KBM-7 (cell line): ENCODE results near the gene ELAC1.
"Not testable (repeated sequence)": the region's sequence is repeated elsewhere in the genome, so short reads cannot be mapped to it uniquely, and the experiment has no call there.

Experiments
- DNase-seq: peaks from one replicate; pipeline ENCODE4 v3.0.0-alpha.2; 2015
- in situ Hi-C: fragments of 300-500 bp; cut with MboI; formaldehyde crosslinking; loops from 2 replicates; pipeline ENCODE4 v1.14.3; 2020; ENCODE audit warnings: low sequenced_read_pairs, low pct_unique_long_range_greater_than_20kb, mixed read lengths

The ELAC1 gene

DNA sequence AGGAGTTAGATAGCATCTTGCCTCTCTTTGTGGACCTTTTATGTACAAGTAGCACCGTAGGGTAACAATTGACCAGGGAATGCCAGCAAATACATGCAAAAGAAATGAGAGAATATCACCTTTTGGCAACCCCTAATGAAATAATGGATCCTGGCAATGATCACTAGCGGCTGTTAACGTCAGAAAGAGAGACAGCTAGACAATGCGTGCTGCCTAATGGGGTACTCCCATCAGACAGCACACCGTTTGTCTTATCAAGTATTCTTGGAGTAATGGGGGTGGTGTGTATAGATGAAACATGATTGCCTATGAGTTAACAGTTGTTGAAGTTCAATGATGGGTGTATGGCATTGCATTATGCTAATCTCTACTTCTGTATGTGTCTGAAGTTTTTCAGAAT is 1.6 kb downstream of the ELAC1 start:
- DNase-seq, result no peak
- in situ Hi-C loops, result no loop called here

DNA sequence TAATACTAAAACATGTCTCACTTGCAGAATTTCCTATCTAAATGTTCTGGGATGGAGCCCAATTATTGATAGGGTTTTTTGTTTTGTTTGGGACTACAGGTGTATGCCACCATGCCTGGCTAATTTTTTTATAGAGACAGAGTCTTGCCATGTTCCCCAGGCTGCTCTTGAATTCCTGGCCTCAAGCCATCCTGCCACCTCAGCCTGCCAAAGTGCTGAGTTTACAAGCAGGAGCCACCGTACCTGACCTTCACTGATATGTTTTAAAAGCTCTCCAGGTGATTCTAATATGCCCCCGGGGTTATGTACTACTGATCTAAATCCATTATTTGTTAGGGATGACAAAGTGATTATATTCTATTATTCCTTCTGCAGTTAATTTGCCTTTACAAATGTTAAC is 2.2 kb downstream of the ELAC1 start:
- in situ Hi-C loops, result no loop called here
- no peak for DNase-seq

DNA sequence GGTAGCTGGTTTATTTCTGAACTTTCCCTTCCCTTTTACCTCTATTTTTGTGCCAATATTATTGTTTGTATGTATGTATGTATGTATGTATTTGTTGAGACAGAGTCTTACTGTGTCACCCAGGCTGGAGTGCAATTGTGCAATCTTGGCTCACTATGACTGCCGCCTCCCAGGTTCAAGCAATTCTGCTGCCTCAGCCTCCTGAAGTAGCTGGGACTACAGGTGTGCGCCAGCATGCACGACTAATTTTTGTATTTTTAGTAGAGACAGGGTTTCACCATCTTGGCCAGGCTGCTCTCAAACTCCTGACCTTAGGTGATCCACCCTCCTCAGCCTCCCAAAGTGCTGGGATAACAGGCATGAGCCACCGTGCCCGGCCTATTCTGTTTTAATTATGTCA is 4.6 kb downstream of the ELAC1 start:
- DNase-seq, in situ Hi-C loops: not testable (repeated sequence)

DNA sequence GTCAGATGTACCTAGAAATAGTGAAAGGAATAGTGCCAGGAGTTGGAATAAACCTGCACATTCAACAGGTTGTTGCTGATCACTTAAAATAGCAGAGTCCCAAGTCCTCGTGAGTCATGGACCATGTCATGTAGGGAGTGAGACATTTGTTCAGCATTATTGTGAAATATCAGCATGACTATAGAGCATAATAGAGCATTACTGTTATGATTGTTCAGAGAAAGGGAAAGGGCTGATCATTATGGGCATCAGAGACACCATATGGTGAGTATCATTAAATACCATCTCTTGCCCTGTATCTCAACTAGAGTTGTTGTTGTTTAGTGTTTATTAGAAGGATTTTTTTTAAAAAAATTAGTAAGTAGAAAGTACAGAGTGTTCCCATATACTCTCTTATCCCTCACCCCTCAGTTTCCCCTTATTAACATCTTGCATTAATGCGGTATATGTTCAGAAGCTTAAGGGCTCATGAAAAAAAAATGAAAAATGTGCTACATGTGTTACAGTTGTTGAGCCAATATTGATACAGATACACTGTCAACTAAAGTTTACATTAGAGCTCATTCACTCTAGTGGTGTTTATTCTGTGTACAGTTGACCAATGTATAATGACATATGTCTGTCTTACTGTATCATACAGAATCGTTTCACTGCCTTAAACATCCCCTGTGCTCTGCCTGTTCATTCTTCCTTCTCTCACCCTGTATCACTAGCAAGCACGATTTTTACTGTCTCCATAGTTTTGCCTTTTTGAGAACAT is 5.7 kb downstream of the ELAC1 start:
- in situ Hi-C loops, result no loop called here
- no peak for DNase-seq

DNA sequence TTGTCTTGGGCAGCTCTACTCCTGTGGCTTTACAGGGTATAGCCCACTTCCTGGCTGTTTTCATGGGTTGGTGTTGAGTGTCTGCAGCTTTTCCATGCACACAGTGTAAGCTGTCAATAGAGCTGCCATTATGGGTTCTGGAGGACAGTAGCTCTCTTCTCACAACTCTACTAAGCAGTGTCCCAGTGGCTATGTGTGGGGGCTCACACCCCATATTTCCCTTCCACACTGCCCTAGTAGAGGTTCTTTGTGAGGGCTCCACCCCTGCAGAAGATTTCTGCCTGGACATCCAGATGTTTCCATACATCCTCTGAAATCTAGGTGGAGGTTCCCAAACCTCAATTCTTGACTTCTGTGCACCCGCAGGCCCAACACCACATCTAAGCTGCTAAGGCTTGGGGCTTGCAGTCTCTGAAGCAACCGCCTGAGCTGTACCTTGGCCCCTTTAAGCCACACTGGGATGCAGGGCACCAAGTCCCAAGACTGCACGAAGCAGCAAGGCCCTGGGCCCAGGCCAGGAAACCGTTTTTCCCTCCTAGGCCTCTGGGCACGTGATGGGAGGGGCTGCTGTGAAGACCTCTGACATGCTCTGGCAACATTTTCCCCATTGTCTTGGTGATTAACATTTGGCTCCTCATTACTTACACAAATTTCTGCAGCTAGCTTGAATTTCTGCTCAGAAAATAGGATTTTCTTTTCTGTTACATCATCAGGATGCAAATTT is 9.4 kb downstream of the ELAC1 start:
- DNase-seq, result no peak
- in situ Hi-C loops, result no loop called here

DNA sequence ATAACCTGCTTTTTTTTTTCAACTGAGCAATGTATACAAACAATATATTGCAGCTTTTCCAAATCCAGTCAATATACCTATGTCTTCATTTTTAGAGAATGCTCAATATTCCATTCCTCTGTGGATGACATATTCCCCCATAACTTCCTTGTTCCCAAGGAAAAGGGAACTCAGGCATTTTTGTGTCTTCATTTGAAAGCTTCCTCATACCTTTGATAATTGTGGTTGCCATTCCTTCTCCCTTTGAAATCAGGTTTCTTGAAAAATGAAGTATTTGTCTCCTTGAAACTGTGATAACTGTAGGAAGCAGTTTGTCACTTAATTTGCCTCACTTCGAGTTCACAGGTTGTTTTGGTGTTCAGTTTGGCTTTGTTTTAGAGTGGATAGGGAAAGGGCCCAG is 13.5 kb downstream of the ELAC1 start:
- in situ Hi-C loops, result no loop called here
- DNase-seq, result no peak

DNA sequence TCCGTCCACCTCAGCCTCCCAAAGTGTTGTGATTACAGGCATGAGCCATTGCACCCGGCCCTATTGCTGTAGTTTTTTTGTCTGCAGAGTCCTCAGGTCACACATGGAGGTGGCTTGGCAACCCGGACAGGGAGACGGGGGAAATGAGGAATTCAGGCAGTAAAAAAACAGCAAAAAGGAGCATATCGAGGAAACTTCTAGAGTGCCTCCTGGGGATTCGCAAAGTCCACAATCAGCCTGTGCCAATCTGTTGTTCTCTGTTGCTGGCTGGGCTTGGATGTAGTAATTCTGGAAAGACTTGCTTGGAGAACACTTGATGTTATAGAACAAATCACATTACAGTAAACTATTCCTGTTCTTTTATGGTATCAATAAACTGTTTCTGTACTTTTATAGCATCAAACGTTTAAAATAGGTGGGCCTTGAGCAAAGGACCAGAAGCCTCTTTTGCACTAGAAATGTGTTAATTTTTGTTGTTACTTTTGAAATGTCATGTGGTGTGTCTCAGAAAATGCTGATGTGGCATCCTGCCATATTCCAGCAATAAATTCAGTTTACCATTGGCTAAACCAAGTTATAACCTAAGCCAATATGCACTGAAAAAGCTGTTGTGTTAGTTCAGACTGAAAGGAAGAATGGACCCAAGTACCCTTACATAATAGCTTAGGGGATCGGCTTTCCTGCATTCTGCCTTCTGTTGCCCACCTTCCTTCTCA is 14.4 kb downstream of the ELAC1 start:
- in situ Hi-C loops, result no loop called here
- no peak for DNase-seq

DNA sequence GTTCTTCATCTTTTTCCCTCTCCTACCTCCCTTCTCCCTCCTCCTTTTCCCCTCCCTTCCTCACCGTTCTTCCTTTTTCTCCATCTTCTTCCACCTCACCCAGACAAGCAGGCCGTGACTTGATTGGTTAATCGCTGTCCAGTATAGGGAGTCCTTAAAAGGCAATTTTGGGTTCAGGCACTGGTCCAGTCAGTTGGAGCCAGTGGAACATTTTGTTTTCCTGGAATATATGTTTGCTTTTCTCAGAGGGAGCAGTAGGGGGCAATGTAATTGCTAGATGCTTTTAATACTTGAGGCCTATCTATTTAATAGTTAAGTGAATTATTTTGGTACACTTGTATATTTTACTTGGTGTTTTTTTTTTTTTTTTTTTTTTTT is 15.0 kb downstream of the ELAC1 start:
- no peak for DNase-seq
- in situ Hi-C loops, result no loop called here

DNA sequence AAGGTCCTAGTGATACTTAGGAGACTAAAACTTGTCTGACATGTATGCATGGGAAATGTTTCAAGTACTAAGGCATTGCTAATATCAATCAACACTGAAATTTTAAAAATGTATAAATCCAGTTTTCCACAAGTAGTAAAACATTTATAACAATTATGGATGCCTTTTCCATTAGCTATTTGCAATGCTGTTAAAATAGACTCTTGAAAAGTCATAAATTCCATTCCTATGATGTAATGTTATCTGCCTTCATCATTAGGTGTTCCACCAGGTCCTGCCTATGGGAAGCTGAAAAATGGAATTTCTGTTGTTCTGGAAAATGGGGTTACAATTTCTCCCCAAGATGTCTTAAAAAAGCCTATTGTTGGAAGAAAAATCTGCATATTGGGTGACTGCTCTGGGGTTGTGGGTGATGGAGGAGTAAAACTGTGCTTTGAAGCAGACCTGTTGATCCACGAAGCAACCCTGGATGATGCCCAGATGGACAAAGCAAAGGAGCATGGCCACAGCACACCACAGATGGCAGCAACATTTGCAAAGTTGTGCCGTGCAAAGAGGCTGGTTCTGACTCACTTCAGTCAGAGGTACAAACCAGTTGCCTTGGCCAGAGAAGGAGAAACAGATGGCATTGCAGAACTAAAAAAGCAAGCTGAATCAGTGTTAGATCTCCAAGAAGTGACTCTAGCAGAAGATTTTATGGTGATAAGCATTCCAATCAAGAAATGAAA is 18.7 kb downstream of the ELAC1 start:
- DNase-seq, result no peak
- in situ Hi-C loops, result no loop called here

DNA sequence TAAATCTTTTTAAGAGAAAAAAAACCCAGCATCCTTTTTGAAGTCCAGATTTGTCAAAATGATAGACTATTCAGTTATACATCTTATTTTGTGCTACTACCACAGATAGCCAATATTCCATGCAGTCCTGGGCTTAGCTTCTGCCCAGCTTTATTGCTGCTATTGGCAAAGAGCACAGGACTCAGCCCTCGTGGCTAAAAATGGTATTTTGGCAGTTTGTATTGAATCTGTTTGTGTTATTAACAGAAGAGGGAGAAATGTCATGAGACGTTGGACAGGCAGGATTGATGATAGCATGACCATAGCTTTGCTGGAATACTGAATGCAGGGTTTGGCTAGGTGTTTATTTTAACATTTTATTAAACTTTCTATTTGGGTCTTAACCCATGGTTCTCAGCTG is 19.4 kb downstream of the ELAC1 start:
- in situ Hi-C loops, result no loop called here
- no peak for DNase-seq

DNA sequence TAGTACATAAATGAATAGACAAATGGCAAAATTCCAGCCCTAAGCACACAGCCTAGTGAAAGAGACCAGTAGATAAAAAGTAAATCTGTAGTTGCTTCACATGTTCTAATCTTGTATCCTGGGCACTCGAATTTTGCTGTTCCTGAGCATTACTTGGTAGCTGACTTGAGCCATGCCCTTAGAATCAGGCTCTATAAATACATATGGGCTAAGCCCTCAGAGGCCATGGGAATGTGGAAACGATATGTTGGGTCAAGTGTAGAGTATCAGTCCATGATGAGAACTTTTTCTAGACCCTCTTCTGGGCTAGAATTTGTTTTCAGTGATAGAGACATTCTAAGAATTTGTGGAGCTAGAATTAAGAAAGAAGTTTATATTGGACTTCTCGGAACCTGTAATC is 21.9 kb downstream of the ELAC1 start:
- in situ Hi-C loops, result no loop called here
- no peak for DNase-seq

DNA sequence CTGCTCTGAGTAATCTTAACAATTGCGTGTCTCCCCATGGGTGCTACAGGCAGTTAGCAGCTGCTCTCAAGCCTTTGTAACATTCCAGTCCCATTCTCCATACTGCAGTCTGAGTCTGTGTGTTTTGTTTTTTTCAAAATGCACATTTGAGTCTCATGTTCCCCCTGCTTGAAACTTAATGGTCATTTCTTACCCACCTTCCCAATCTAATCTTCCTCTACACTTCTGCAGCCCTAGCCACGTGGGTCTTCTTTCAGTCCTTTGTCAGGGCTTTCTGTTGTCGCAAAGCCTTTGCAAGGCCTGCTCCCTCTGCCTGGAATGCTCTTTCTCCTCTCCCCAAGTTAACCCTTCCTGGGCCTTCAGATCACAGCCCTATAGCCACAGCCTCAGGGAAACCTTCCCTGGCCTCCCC is 24.5 kb downstream of the ELAC1 start:
- no peak for DNase-seq
- in situ Hi-C loops, result no loop called here

DNA sequence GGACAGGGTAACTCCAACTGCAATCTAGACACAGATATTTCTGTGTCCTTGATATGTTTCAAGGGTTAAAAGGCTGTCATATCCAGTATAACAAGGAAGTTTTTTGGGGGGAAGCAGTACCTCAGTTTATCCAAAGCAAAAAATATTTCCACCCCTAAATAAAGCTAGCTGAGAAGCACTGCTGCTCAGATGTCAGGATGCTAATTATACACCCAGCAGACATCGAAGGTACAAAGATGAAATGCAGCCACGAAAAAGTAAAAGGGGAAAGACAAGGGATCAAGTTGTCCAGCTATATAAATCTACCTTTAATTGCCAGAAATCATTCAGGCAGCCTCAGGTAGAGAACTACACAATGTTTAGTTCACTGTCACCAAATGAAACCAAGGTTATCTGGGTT is 26.2 kb downstream of the ELAC1 start:
- in situ Hi-C loops, result no loop called here
- no peak for DNase-seq

DNA sequence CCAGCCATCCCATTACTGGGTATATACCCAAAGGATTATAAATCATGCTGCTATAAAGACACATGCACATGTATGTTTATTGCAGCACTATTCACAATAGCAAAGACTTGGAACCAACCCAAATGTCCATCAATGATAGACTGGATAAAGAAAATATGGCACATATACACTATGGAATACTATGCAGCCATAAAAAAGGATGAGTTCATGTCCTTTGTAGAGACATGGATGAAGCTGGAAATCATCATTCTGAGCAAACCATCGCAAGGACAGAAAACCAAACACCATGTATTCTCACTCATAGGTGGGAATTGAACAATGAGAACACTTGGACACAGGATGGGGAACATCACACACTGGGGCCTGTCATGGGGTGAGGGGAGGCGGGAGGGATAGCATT is 35.3 kb downstream of the ELAC1 start:
- DNase-seq, in situ Hi-C loops: not testable (repeated sequence)

DNA sequence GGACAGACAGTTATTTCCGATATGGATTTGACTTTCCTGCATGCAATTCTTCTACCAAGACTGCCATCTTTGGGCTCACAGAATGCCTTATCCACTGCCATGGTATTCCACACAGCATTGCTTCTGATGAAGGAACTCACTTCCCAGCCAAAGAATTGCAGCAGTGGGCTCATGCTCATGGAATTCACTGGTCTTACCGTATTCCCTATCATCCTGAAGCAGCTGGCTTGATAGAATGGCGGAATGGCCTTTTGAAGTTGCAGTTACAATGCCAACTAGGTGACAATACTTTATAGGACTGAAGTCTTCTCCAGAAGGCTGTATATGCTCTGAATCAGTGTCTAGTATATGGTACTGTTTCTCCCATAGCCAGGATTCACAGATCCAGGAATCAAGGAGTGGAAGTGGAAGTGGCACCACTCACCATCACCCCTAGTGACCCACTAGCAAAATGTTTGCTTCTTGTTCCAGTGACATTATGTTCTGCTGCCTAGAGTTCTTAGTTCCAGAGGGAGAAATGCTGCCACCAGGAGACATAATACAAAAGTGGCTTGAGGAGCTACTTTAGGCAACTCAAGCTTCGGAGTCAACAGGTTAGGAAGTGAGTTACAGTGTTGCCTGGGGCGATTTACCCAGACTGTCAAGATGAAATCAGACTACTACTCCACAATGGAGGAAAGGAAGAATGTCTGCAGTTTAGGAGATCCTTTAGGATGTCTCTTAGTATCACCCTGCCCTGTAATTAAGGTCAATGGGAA is 38.4 kb downstream of the ELAC1 start:
- DNase-seq, result no peak
- in situ Hi-C loops, result no loop called here

DNA sequence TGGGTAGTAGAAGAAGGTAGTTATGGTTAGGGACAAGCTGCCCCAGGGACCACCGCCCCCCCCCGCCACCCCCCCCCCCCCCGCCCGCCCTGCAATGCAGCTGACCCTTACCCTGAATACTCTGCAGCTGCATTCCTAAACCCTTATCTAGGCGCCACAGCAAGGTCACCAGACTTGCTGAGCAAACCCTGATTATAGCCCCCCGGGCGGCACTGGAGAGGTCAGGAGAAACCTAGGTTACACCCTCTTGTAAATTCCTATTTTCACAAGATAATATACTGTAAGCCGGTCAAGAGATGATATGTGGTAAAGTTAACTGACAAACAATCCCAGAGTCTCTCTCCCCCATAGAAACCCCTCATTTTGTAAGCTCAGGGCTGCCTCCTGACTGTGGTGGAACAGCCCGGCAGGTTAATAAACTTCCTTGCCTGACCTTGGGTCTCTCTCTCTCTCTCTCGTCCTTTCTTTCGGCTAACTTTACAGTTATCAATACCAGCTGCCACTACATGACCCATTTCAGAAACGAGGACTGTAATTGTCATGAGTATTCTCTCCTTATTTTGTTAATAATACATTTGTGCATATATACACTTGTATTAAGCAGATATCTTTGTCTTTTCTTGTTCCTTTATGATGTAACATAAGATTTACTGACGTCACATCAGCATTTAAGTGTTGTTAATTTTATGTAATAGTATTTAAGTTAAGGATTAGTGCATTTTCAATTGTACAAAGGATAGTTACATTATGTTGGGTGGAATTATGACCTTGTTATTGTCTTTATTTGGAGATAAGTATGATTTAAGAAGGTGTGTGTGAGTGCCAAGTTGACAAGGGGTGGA is 39.3 kb downstream of the ELAC1 start:
- in situ Hi-C loops, result no loop called here

DNA sequence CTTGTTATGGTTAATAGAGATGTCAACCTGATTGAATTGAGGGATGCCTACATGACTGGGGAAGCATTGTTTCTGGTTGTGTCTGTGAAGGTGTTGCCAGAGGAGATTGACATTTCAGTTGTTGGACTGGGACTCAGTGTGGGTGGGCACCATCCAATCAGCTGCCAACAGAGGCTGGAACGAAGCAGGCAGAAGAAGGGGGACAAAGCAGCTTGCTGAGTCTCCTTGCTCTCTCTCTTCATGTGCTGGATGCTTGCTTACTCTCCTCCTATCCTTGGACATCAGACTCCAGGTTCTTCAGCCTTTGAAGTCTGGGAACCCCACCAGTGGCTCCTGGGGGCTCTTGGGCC is 39.9 kb downstream of the ELAC1 start:
- in situ Hi-C loops, result no loop called here
- DNase-seq, result no peak

More for the DNA sequence above, 39.3 kb downstream of the ELAC1 start:
- DNase-seq, result no peak

DNA sequence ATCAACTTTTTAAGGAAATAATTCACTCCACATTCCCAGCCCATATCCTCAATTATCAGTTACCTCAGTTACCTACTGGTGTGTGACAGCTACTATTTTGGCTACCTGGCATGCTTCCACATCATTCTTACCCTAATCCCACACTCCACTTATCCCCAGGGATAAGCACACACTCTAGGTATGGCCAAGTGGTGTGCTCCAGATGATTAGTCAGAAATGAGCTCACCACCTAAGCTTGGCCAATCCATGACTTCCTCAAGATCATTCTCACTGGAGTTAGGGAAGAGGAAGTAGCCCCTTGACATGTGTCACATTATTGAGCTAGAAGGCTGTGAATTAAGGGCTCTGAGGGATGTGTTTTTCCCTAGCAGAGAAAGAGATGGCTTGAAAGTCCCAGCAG is 41.2 kb downstream of the ELAC1 start:
- in situ Hi-C loops, result no loop called here
- DNase-seq, result peak; percentile 45
